Measurements from ENCODE around the gene RAD51B. TPM values are rescaled to one million over a fixed set of nuclear protein-coding genes. Genes with fewer than 3 reads are reported as not detected.

The RAD51B gene
- polyA plus RNA-seq, 1 experiment: 6.6 TPM

- CTCF ChIA-PET: no interaction called here
- no peak for DNase-seq (ENCODE audit: low read depth, low spot score)
- POLR2A ChIA-PET: no interaction called here
These were observed 255.3 kb downstream of the RAD51B start for GRCh38 chr14:68074765-68075381.

GRCh38 chr14:68075382-68076029, 255.9 kb downstream of the RAD51B start:
- no peaks in the 10 kb centered on the region for H3K27me3 ChIP-seq (ENCODE audit: control insufficient read depth, insufficient read depth, low read length)
- H3K4me3 ChIP-seq (ENCODE audit: low read depth, low read length): no peak overlapping the region
- peaks cover 3% of the 10 kb centered on the region for H3K9me3 ChIP-seq (ENCODE audit: control insufficient read depth, insufficient read depth, low read length)
- DNase-seq (ENCODE audit: low read depth, low spot score): no peak
- no peak for TF ChIP-seq CTCF (IDR thresholded peaks at IDR 0.05; ENCODE audit: low read depth, low read length)
- CTCF ChIA-PET: no interaction called here
- POLR2A ChIA-PET: no interaction called here
- H3K27ac ChIP-seq (ENCODE audit: low read depth, low read length): no peak overlapping the region

More at GRCh38 chr14:68074765-68075381, 255.3 kb downstream of the RAD51B start:
- TF ChIP-seq CTCF (IDR thresholded peaks at IDR 0.05; ENCODE audit: low read depth, low read length): no peak
- Histone ChIP-seq H3K27ac (ENCODE audit: low read depth, low read length) (no peak overlapping the region), H3K4me3 (ENCODE audit: low read depth, low read length) (no peak overlapping the region), H3K27me3 (ENCODE audit: control insufficient read depth, insufficient read depth, low read length) (no peaks in the 10 kb centered on the region), H3K9me3 (ENCODE audit: control insufficient read depth, insufficient read depth, low read length) (peaks cover 3% of the 10 kb centered on the region)

GRCh38 chr14:68076451-68076850, 256.9 kb downstream of the RAD51B start:
- ChIA-PET POLR2A (no interaction called here), CTCF (interaction anchor here (0.6 kb wide), 2 partner anchors 67 to 132 kb away, joined by 3 to 4 read pairs; no protein-coding TSS in a partner anchor)
- DNase-seq (ENCODE audit: low read depth, low spot score): no peak

GRCh38 chr14:68079941-68080697, 260.5 kb downstream of the RAD51B start:
- TF ChIP-seq CTCF (IDR thresholded peaks at IDR 0.05; ENCODE audit: low read depth, low read length): no peak
- ChIA-PET POLR2A (no interaction called here), CTCF (no interaction called here)
- Histone ChIP-seq H3K27me3 (ENCODE audit: control insufficient read depth, insufficient read depth, low read length) (no peaks in the 10 kb centered on the region), H3K27ac (ENCODE audit: low read depth, low read length) (no peak overlapping the region), H3K4me3 (ENCODE audit: low read depth, low read length) (no peak overlapping the region), H3K9me3 (ENCODE audit: control insufficient read depth, insufficient read depth, low read length) (no peaks in the 10 kb centered on the region; the same call in 1 of the 2 replicates)
- no peak for DNase-seq (ENCODE audit: low read depth, low spot score)

More at GRCh38 chr14:68076451-68076850, 256.9 kb downstream of the RAD51B start:
- no peak overlapping the region for H3K4me3 ChIP-seq (ENCODE audit: low read depth, low read length)
- no peak overlapping the region for H3K27ac ChIP-seq (ENCODE audit: low read depth, low read length)
- no peaks in the 10 kb centered on the region for H3K27me3 ChIP-seq (ENCODE audit: control insufficient read depth, insufficient read depth, low read length)
- H3K9me3 ChIP-seq (ENCODE audit: control insufficient read depth, insufficient read depth, low read length): peaks cover 3% of the 10 kb centered on the region
- no peak for TF ChIP-seq CTCF (IDR thresholded peaks at IDR 0.05; ENCODE audit: low read depth, low read length)

GRCh38 chr14:68081489-68081888, 261.9 kb downstream of the RAD51B start:
- ChIA-PET POLR2A (no interaction called here), CTCF (no interaction called here)
- no peak overlapping the region for H3K4me3 ChIP-seq (ENCODE audit: low read depth, low read length)
- H3K27ac ChIP-seq (ENCODE audit: low read depth, low read length): no peak overlapping the region
- H3K9me3 ChIP-seq (ENCODE audit: control insufficient read depth, insufficient read depth, low read length): peaks cover 4% of the 10 kb centered on the region; the same call in 1 of the 2 replicates
- no peaks in the 10 kb centered on the region for H3K27me3 ChIP-seq (ENCODE audit: control insufficient read depth, insufficient read depth, low read length)
- DNase-seq (ENCODE audit: low read depth, low spot score): no peak
- no peak for TF ChIP-seq CTCF (IDR thresholded peaks at IDR 0.05; ENCODE audit: low read depth, low read length)

Measured in AG04450 (cell line).